Measurements from ENCODE around the gene PDZK1.

- no peak for TF ChIP-seq CTCF (IDR thresholded peaks at IDR 0.05)
- TF ChIP-seq POLR2A (IDR thresholded peaks at IDR 0.05): no peak
Measured at GRCh38 chr1:145719230-145720079, 12.3 kb upstream of the PDZK1 start, which contains the start of gene CD160.

All from testis (tissue), 2 donors.